ENCODE measurements around the gene HFM1. TPM values are rescaled to one million over a fixed set of nuclear protein-coding genes. Genes with fewer than 3 reads are reported as not detected.
"Not testable (repeated sequence)": the region's sequence is repeated elsewhere in the genome, so short reads cannot be mapped to it uniquely, and the experiment has no call there.

The HFM1 gene, protein sequence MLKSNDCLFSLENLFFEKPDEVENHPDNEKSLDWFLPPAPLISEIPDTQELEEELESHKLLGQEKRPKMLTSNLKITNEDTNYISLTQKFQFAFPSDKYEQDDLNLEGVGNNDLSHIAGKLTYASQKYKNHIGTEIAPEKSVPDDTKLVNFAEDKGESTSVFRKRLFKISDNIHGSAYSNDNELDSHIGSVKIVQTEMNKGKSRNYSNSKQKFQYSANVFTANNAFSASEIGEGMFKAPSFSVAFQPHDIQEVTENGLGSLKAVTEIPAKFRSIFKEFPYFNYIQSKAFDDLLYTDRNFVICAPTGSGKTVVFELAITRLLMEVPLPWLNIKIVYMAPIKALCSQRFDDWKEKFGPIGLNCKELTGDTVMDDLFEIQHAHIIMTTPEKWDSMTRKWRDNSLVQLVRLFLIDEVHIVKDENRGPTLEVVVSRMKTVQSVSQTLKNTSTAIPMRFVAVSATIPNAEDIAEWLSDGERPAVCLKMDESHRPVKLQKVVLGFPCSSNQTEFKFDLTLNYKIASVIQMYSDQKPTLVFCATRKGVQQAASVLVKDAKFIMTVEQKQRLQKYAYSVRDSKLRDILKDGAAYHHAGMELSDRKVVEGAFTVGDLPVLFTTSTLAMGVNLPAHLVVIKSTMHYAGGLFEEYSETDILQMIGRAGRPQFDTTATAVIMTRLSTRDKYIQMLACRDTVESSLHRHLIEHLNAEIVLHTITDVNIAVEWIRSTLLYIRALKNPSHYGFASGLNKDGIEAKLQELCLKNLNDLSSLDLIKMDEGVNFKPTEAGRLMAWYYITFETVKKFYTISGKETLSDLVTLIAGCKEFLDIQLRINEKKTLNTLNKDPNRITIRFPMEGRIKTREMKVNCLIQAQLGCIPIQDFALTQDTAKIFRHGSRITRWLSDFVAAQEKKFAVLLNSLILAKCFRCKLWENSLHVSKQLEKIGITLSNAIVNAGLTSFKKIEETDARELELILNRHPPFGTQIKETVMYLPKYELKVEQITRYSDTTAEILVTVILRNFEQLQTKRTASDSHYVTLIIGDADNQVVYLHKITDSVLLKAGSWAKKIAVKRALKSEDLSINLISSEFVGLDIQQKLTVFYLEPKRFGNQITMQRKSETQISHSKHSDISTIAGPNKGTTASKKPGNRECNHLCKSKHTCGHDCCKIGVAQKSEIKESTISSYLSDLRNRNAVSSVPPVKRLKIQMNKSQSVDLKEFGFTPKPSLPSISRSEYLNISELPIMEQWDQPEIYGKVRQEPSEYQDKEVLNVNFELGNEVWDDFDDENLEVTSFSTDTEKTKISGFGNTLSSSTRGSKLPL (N-terminal part only)
- total RNA-seq = 1 to 10 TPM in 1 of 2 donors, under 1 TPM in 1; 0.99 to 2.9 TPM

DNA sequence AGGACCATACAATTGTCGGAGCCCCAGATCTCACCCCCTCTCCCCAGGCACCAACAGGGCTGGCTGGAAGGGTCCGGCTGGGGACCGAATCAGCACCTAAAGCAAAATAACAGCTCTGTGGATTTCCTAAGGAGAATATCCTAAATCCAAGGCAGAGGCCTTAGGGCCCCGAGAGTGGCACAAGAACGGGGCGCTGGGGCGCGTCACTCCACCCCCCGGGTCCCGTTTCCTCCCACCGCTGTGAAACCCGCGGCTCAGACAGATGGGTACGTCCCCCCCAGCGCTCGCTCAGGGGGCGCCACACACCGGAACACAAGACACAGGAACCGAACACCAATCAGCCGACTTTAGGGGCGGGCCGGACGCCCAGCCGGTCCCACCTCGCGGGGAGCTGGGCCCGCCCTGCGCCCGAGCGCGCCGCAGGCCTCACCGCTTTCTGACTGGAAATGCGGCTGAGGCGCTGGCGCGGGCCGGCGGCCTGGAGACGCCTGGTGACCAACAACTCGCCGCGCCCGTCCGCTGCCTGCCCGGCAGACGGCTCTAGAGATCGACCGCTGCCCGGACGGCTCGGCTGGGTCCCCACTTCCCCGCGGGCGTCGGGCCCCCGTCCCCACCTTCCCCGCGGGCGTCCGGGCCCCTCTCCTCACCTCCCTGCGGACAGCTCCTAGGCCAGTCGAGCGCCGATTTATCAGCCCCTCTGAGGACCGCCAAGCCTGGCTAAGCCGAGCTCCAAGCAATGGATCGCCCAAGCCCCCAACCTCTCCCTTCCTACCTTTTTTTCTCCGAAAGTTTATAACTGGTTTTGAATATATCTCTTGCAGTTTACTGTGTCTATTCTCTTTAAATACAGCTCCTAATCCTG is at the start of gene HFM1:
TSS of gene HFM1 (minus strand) at position 687 of the 862 bp plus-strand sequence. CDS start 3,755 bp downstream, outside the sequence.
- peak; percentile 57 to 64 (median 63) for TF ChIP-seq POLR2A (IDR thresholded peaks at IDR 0.05)
- TF ChIP-seq, protein P1, sequence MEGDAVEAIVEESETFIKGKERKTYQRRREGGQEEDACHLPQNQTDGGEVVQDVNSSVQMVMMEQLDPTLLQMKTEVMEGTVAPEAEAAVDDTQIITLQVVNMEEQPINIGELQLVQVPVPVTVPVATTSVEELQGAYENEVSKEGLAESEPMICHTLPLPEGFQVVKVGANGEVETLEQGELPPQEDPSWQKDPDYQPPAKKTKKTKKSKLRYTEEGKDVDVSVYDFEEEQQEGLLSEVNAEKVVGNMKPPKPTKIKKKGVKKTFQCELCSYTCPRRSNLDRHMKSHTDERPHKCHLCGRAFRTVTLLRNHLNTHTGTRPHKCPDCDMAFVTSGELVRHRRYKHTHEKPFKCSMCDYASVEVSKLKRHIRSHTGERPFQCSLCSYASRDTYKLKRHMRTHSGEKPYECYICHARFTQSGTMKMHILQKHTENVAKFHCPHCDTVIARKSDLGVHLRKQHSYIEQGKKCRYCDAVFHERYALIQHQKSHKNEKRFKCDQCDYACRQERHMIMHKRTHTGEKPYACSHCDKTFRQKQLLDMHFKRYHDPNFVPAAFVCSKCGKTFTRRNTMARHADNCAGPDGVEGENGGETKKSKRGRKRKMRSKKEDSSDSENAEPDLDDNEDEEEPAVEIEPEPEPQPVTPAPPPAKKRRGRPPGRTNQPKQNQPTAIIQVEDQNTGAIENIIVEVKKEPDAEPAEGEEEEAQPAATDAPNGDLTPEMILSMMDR (IDR thresholded peaks at IDR 0.05) = peak in 1 of 7 experiments; percentile 24
- peak within 1 kb of the TSS; percentile 47 to 78 (median 74) for H3K27ac ChIP-seq
- no peaks in the 10 kb centered on the region for H3K27me3 ChIP-seq
- H3K4me1 ChIP-seq = peaks cover 6% of the 10 kb centered on the region
- H3K9me3 ChIP-seq = no peaks in the 10 kb centered on the region
- ATAC-seq (peak; percentile 95), DNase-seq (peak; percentile 68 to 86 (median 74))
- WGBS, 2 donors = 1 to 2% methylated on average over 25 to 67 of the region's 69 CpGs
- intact Hi-C loops (cut with DNase I) = no loop called here
- no peaks in the 10 kb centered on the region for H3K36me3 ChIP-seq (replicated peaks in 1 of 2; ENCODE audit: insufficient read depth in 1 of 2, low read depth in 2 of 2)
- peak within 1 kb of the TSS; percentile 55 to 69 for H3K4me3 ChIP-seq

DNA sequence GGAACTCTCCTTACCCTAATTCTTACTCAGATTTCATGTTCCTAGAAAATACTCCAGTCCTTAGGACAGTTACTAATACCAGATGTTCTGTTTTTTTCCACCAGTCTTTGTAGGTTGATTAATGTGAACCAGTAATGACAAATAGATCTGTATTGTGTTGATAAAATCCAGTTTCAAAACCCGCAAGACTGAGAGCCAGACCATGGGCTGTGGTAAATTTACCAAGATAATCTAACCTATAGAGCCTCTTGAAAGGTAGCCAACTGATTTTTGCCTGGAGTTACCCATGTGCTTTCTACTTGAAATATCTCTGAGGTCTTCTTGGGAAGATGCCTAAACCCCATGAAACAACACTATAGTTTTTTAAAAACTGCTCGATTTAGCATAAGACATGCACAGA is 49.5 kb upstream of the HFM1 start:
- Histone ChIP-seq H3K27me3 (no peaks in the 10 kb centered on the region), H3K4me1 (no peaks in the 10 kb centered on the region), H3K4me3 (no peak overlapping the region), H3K36me3 (replicated peaks in 1 of 2; ENCODE audit: insufficient read depth in 1 of 2, low read depth in 2 of 2) (no peaks in the 10 kb centered on the region), H3K27ac (no peak overlapping the region), H3K9me3 (no peaks in the 10 kb centered on the region)
- intact Hi-C loops (cut with DNase I) = no loop called here
- DNase-seq (no peak), ATAC-seq (no peak)
- WGBS, 2 donors = 60 to 65% methylated on average over 2 of the region's 2 CpGs
- TF ChIP-seq, protein P1 (IDR thresholded peaks at IDR 0.05) = no peak
- no peak for TF ChIP-seq POLR2A (IDR thresholded peaks at IDR 0.05)

DNA sequence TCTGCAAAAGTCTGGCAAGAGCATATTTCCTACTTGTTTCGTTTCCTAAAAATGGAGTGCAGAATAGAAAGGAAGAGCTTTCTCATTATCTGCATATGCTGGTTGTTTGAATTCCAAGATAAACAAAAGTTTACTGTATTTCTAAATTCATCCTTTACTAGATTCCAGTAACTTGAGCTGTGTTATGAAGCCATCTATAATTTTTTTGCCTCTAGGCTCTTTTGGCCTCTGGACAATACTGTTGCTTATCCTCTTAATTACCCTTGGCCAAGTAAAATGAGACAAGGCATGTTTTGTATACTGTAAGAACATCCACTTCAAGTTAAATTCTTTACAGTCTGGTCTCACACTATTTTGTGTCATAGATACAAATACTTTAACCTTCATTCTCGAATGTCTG is 45.6 kb upstream of the HFM1 start:
- no peaks in the 10 kb centered on the region for H3K27me3 ChIP-seq
- DNase-seq (no peak), ATAC-seq (no peak)
- no peak overlapping the region for H3K4me3 ChIP-seq
- no peak overlapping the region for H3K27ac ChIP-seq
- no peaks in the 10 kb centered on the region for H3K9me3 ChIP-seq
- intact Hi-C loops (cut with DNase I) = no loop called here
- 46 to 50% methylated on average over 2 of the region's 2 CpGs for WGBS, 2 donors
- TF ChIP-seq POLR2A (IDR thresholded peaks at IDR 0.05) = no peak
- TF ChIP-seq, protein P1 (IDR thresholded peaks at IDR 0.05) = no peak
- no peaks in the 10 kb centered on the region for H3K4me1 ChIP-seq
- no peaks in the 10 kb centered on the region for H3K36me3 ChIP-seq (replicated peaks in 1 of 2; ENCODE audit: insufficient read depth in 1 of 2, low read depth in 2 of 2)

DNA sequence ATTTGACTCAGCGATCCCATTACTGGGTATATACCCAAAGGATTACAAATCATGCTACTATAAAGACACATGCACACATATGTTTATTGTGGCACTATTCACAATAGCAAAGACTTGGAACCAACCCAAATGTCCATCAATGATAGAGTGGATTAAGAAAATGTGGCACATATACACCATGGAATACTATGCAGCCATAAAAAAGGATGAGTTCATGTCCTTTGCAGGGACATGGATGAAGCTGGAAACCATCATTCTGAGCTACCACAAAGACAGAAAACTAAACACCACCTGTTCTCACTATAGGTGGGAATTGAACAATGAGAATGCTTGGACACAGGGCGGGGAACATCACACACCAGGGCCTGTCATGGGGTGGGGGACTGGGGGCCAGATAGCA is 43.1 kb upstream of the HFM1 start:
- H3K27ac ChIP-seq; H3K36me3 ChIP-seq (replicated peaks in 1 of 2; ENCODE audit: insufficient read depth in 1 of 2, low read depth in 2 of 2); H3K9me3 ChIP-seq; intact Hi-C loops (cut with DNase I); H3K4me3 ChIP-seq; ATAC-seq; H3K27me3 ChIP-seq; DNase-seq; H3K4me1 ChIP-seq: not testable (repeated sequence)
- 77 to 96% methylated on average over 2 of the region's 2 CpGs for WGBS, 2 donors

DNA sequence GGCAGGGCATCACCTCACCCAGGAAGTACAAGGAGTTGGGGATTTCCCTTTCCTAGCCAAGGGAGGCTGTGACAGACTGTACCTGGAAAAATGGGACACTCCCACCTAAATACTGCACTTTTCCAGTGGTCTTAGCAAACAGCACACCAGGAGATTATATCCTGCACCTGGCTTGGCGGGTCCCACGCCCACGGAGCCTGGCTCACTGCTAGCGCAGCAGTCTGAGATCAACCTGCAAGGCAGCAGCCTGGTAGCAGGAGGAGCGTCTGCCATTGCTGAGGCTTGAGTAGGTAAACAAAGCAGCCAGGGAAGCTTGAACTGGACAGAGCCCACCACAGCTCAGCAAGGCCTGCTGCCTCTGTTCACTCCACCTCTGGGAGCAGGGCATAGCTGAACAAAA is 37.3 kb upstream of the HFM1 start:
- H3K27ac ChIP-seq; H3K9me3 ChIP-seq; DNase-seq; H3K36me3 ChIP-seq (replicated peaks in 1 of 2; ENCODE audit: insufficient read depth in 1 of 2, low read depth in 2 of 2); H3K4me3 ChIP-seq; intact Hi-C loops (cut with DNase I); H3K27me3 ChIP-seq; ATAC-seq; H3K4me1 ChIP-seq: not testable (repeated sequence)
- 71 to 90% methylated on average over 2 to 5 of the region's 5 CpGs for WGBS, 2 donors

Measured in body of pancreas (tissue), 4 donors.